Left lung (tissue), 10 donors: Measurements from ENCODE around the gene PHAF1. TPM values are rescaled to one million over a fixed set of nuclear protein-coding genes. Genes with fewer than 3 reads are reported as not detected.

ENCODE experiments used
- ATAC-seq: fragments of 200-7000 bp; cut with Tn5 transposase; one replicate; pipeline ENCODE4 v1.9.1; 2020; ENCODE audit warnings: moderate library complexity
- DNase-seq, 4 donors: peaks; one replicate each; pipeline ENCODE4 v3.0.0-alpha.2; 2013 to 2020
- H3K27ac ChIP-seq, 2 donors: fragments of 200-600 bp; sonication (generic) in 1 of 2; one replicate each; pipeline versions ENCODE4 v1.5.0 to v1.8.0; 2020 to 2021
- H3K27me3 ChIP-seq, 2 donors: fragments of 200-600 bp; sonication (generic) in 1 of 2; one replicate each; pipeline versions ENCODE4 v1.5.0 to v1.8.0; 2020 to 2021
- H3K36me3 ChIP-seq, 2 donors: fragments of 200-600 bp; sonication (generic) in 1 of 2; one replicate each; pipeline versions ENCODE4 v1.5.0 to v1.8.0; 2020 to 2021
- H3K4me1 ChIP-seq, 2 donors: fragments of 200-600 bp; one replicate each; pipeline ENCODE4 v1.8.0; 2021
- H3K4me3 ChIP-seq, 2 donors: fragments of 200-600 bp; sonication (generic) in 1 of 2; one replicate each; pipeline versions ENCODE4 v1.5.0 to v1.8.0; 2020 to 2021; ENCODE audit warnings: mild to moderate bottlenecking in 1 of 2
- H3K9me3 ChIP-seq, 2 donors: fragments of 200-600 bp; sonication (generic) in 1 of 2; one replicate each; pipeline versions ENCODE4 v1.5.0 to v1.8.0; 2020 to 2021
- CTCF ChIP-seq, 2 donors: fragments of 200-600 bp; sonication (generic) in 1 of 2; IDR thresholded peaks; one replicate each; pipeline versions ENCODE4 v1.5.0 to v1.8.0; 2021; ENCODE audit warnings: antibody characterized with exemption in 2 of 2
- intact Hi-C, 2 donors: fragments of 100-400 bp; cut with DNase I; formaldehyde crosslinking; loops; one replicate each; pipeline versions ENCODE4 v1.11.2 to v1.14.2; 2022
- polyA plus RNA-seq, 6 donors: library from polyadenylated mRNA; unstranded; fragments of 120-200 nt; gene quantifications; one replicate each; pipeline ENCODE4 v1.2.1, GENCODE V29; 2013; ENCODE audit not compliant: insufficient read length in 6 of 6
- total RNA-seq, 2 donors: library from RNA; stranded (reverse); fragmentation: NEBNext Ultra II Directional; extraction: Animal tissue kit (Norgen Biotek cat#: 25700); gene quantifications; one replicate each; pipeline ENCODE4 v1.2.1, GENCODE V29; 2021
- donor health status: DM: no; HTN: yes; CAD: no.
- donor health status: DM: no; HTN: no; CAD: no.

PHAF1 gene
- total and polyA plus RNA-seq, 8 donors = 12.3 to 26.5 (median 23.5) TPM

- no peak for DNase-seq
- intact Hi-C loops = no loop called here
- no peak for TF ChIP-seq CTCF (IDR thresholded peaks at IDR 0.05)
- H3K9me3 ChIP-seq = no peaks in the 10 kb centered on the region
- no peaks in the 10 kb centered on the region for H3K36me3 ChIP-seq
- no peak overlapping the region for H3K4me3 ChIP-seq
- peaks cover 12 to 58% of the 10 kb centered on the region in 2 donors for H3K4me1 ChIP-seq
- H3K27me3 ChIP-seq = no peaks in the 10 kb centered on the region
- ATAC-seq = no peak
- no peak overlapping the region for H3K27ac ChIP-seq
These were observed 1.3 kb upstream of the PHAF1 start for GRCh38 chr16:67108489-67108888.

GRCh38 chr16:67108931-67109406 is 772 bp upstream of the PHAF1 start:
- TF ChIP-seq CTCF (IDR thresholded peaks at IDR 0.05) = no peak
- intact Hi-C loops = no loop called here
- Histone ChIP-seq H3K4me1 (peaks cover 12 to 58% of the 10 kb centered on the region in 2 donors), H3K36me3 (no peaks in the 10 kb centered on the region), H3K4me3 (peak overlapping the region; percentile 97 to 99), H3K9me3 (no peaks in the 10 kb centered on the region), H3K27me3 (no peaks in the 10 kb centered on the region), H3K27ac (peak overlapping the region; percentile 84 to 88)
- no peak for ATAC-seq
- DNase-seq = peak in 1 of 4 donors; percentile 34

- no peak overlapping the region for H3K27ac ChIP-seq
- no peak for DNase-seq
- H3K27me3 ChIP-seq = no peaks in the 10 kb centered on the region
- intact Hi-C loops = no loop called here
- peak overlapping the region in 1 of 2 donors; percentile 99 for H3K4me3 ChIP-seq
- H3K36me3 ChIP-seq = no peaks in the 10 kb centered on the region
- ATAC-seq = no peak
- no peaks in the 10 kb centered on the region for H3K9me3 ChIP-seq
- no peak for TF ChIP-seq CTCF (IDR thresholded peaks at IDR 0.05)
- peaks cover 12 to 58% of the 10 kb centered on the region in 2 donors for H3K4me1 ChIP-seq
These were observed 2.3 kb downstream of the PHAF1 start for GRCh38 chr16:67111951-67112444.

- H3K4me1 ChIP-seq = peaks cover 12 to 66% of the 10 kb centered on the region in 2 donors
- no peaks in the 10 kb centered on the region for H3K9me3 ChIP-seq
- no peak overlapping the region for H3K4me3 ChIP-seq
- intact Hi-C loops = no loop called here
- no peaks in the 10 kb centered on the region for H3K27me3 ChIP-seq
- no peak for DNase-seq
- no peak for TF ChIP-seq CTCF (IDR thresholded peaks at IDR 0.05)
- H3K36me3 ChIP-seq = no peaks in the 10 kb centered on the region
- no peak overlapping the region for H3K27ac ChIP-seq
- ATAC-seq = no peak
These were observed 3.1 kb downstream of the PHAF1 start for GRCh38 chr16:67112591-67113399.

GRCh38 chr16:67114793-67115192 is 5.1 kb downstream of the PHAF1 start:
- intact Hi-C loops = no loop called here
- TF ChIP-seq CTCF (IDR thresholded peaks at IDR 0.05) = no peak
- H3K4me3 ChIP-seq = no peak overlapping the region
- peaks cover 0 to 6% of the 10 kb centered on the region in 2 donors for H3K36me3 ChIP-seq
- no peaks in the 10 kb centered on the region for H3K9me3 ChIP-seq
- H3K27ac ChIP-seq = no peak overlapping the region
- ATAC-seq = no peak
- DNase-seq = no peak
- no peaks in the 10 kb centered on the region for H3K27me3 ChIP-seq
- H3K4me1 ChIP-seq = peaks cover 12 to 59% of the 10 kb centered on the region in 2 donors
